Right lobe of liver (tissue), 4 donors: ENCODE measurements around the gene CALCOCO2.

Source experiments
- CTCF ChIP-seq, 4 donors: fragments of 200-600 bp in 3 of 4; fragments of 450-650 bp in 1 of 4; IDR thresholded peaks; one replicate each; pipeline versions ENCODE4 v1.5.1 to v1.8.0; 2016 to 2022; ENCODE audit warnings: antibody characterized with exemption in 4 of 4, mild to moderate bottlenecking in 2 of 4
- POLR2A ChIP-seq: fragments of 450-650 bp; IDR thresholded peaks from one replicate; pipeline ENCODE4 v1.6.1; 2017; ENCODE audit warnings: antibody characterized with exemption, mild to moderate bottlenecking
- donor health status: DM: no; HTN: no; CAD: no.
- donor health status: DM: no; HTN: no; CAD: no.
- donor health status: DM: no; HTN: yes; CAD: no.

DNA sequence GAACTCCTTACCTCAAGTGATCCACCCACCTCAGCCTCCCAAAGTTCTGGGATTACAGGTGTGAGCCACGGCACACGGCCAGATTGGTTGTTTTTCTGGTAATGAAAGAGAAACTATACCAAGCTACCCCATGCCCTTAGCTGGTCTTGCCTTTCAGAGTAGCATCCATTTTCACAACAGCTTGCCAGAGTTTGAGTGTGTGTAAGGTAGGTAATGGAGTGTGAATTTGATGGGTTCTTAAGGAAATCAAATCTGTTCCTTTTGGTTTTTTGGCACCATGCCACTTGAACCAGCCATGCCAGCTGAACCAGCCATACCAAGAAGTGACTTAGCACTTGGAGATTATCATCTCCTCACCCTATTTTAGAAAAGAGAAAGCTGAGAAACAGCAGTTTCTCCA, 5.1 kb downstream of the CALCOCO2 start:
- no peak for TF ChIP-seq CTCF (IDR thresholded peaks at IDR 0.05)
- TF ChIP-seq POLR2A, result no peak
